Fibroblast of lung (primary cell): ENCODE measurements around the gene TMEM19. TPM values are rescaled to one million over a fixed set of nuclear protein-coding genes. Genes with fewer than 3 reads are reported as not detected.

ENCODE experiments used
- DNase-seq, 2 donors: peaks; one replicate each; pipeline versions ENCODE4 v3.0.0 to v3.0.0-alpha.2; 2010; ENCODE audit warnings: low read depth in 2 of 2
- H2AFZ ChIP-seq: 2 replicates; pipeline ENCODE4 v1.5.1; 2012; ENCODE audit warnings: low read length, control low read depth, inconsistent platforms
- H3K27ac ChIP-seq: 2 replicates; pipeline ENCODE4 v1.5.1; 2011; ENCODE audit warnings: low read length, control low read depth; ENCODE audit not compliant: insufficient read depth
- H3K27me3 ChIP-seq: 2 replicates; pipeline ENCODE4 v1.5.1; 2011; ENCODE audit warnings: mild to moderate bottlenecking, low read length; ENCODE audit not compliant: control insufficient read depth, insufficient read depth
- H3K36me3 ChIP-seq: 2 replicates; pipeline ENCODE4 v1.5.1; 2011; ENCODE audit warnings: low read length; ENCODE audit not compliant: control insufficient read depth, insufficient read depth
- H3K4me1 ChIP-seq: 2 replicates; pipeline ENCODE4 v1.5.1; 2011; ENCODE audit warnings: low read length; ENCODE audit not compliant: control insufficient read depth, insufficient read depth; ENCODE audit errors: extremely low read depth
- H3K4me2 ChIP-seq: 2 replicates; pipeline ENCODE4 v1.5.1; 2011; ENCODE audit warnings: low read length, control low read depth; ENCODE audit not compliant: insufficient read depth; ENCODE audit errors: extremely low read depth
- H3K4me3 ChIP-seq, 4 experiments: fragments of 200-600 bp in 1 of 4; sonication (generic) in 1 of 4; replicated peaks in 1 of 4; 2 replicates each; pipeline ENCODE4 v1.5.1; 2011 to 2016; ENCODE audit warnings: low read length in 4 of 4, low read depth in 3 of 4, mild to moderate bottlenecking in 3 of 4, control low read depth in 2 of 4, inconsistent platforms in 1 of 4, mixed read lengths in 1 of 4; ENCODE audit not compliant: insufficient read depth in 1 of 4; ENCODE audit errors: control extremely low read depth in 1 of 4
- H3K79me2 ChIP-seq: 2 replicates; pipeline ENCODE4 v1.5.1; 2012; ENCODE audit warnings: mild to moderate bottlenecking, low read length, inconsistent platforms; ENCODE audit not compliant: control insufficient read depth, insufficient read depth
- H3K9ac ChIP-seq: 2 replicates; pipeline ENCODE4 v1.5.1; 2011; ENCODE audit warnings: mild to moderate bottlenecking, low read length, control low read depth; ENCODE audit not compliant: insufficient read depth
- H3K9me3 ChIP-seq: 2 replicates; pipeline ENCODE4 v1.5.1; 2012; ENCODE audit warnings: low read depth, low read length; ENCODE audit not compliant: control insufficient read depth, insufficient read depth
- H4K20me1 ChIP-seq: 2 replicates; pipeline ENCODE4 v1.5.1; 2011; ENCODE audit warnings: low read length; ENCODE audit not compliant: control insufficient read depth, insufficient read depth; ENCODE audit errors: extremely low read depth
- CTCF ChIP-seq, 2 donors: IDR thresholded peaks in 1 of 2; conservative IDR thresholded peaks in 1 of 2; 1 replicate in 1 of 2; 2 replicates in 1 of 2; pipeline ENCODE4 v1.5.1; 2011 to 2012; ENCODE audit warnings: low read length in 2 of 2, control low read depth in 1 of 2, inconsistent platforms in 1 of 2, low read depth in 1 of 2, mild to moderate bottlenecking in 1 of 2
- EZH2 ChIP-seq: IDR thresholded peaks from 2 replicates; pipeline ENCODE4 v1.5.1; 2012; ENCODE audit warnings: low read length, control low read depth, mild to moderate bottlenecking; ENCODE audit errors: missing control alignments
- polyA plus RNA-seq, 2 donors: library from polyadenylated mRNA; depleted of rRNA in 1 of 2; stranded (reverse) in 1 of 2; unstranded in 1 of 2; fragments of >200 nt; gene quantifications; 2 replicates each; pipeline ENCODE4 v1.2.1, GENCODE V29; 2011 to 2012; ENCODE audit warnings: missing spikeins in 1 of 2
- total RNA-seq: library from RNA; depleted of rRNA; stranded (reverse); fragments of >200 nt; gene quantifications from 2 replicates; pipeline ENCODE4 v1.2.1, GENCODE V29; 2014

Gene TMEM19
- total and polyA plus RNA-seq, 2 donors (not counting 1 experiment from before 2014, with no cell fraction given): 19.6 to 25.1 TPM

- DNase-seq: peak in 1 of 2 donors; percentile 22
- no peaks in the 10 kb centered on the region for H4K20me1 ChIP-seq
- no peaks in the 10 kb centered on the region for H3K9me3 ChIP-seq
- no peaks in the 10 kb centered on the region for H3K79me2 ChIP-seq
- no peak overlapping the region for H2AFZ ChIP-seq
- H3K27ac ChIP-seq: no peak overlapping the region
- no peak for TF ChIP-seq CTCF (conservative IDR thresholded peaks at IDR 0.05 in 1 of 2, IDR thresholded peaks at IDR 0.05 in 1 of 2; ENCODE audit: low read depth in 1 of 2, low read length in 2 of 2)
- no peak for TF ChIP-seq EZH2
- no peak overlapping the region for H3K4me3 ChIP-seq
- H3K4me2 ChIP-seq: no peak overlapping the region
- no peaks in the 10 kb centered on the region for H3K36me3 ChIP-seq
- H3K27me3 ChIP-seq: no peaks in the 10 kb centered on the region
- peaks cover 6% of the 10 kb centered on the region for H3K4me1 ChIP-seq
- no peak overlapping the region for H3K9ac ChIP-seq
Observed at GRCh38 chr12:71708658-71709057, 22.8 kb downstream of the TMEM19 start.

DNA sequence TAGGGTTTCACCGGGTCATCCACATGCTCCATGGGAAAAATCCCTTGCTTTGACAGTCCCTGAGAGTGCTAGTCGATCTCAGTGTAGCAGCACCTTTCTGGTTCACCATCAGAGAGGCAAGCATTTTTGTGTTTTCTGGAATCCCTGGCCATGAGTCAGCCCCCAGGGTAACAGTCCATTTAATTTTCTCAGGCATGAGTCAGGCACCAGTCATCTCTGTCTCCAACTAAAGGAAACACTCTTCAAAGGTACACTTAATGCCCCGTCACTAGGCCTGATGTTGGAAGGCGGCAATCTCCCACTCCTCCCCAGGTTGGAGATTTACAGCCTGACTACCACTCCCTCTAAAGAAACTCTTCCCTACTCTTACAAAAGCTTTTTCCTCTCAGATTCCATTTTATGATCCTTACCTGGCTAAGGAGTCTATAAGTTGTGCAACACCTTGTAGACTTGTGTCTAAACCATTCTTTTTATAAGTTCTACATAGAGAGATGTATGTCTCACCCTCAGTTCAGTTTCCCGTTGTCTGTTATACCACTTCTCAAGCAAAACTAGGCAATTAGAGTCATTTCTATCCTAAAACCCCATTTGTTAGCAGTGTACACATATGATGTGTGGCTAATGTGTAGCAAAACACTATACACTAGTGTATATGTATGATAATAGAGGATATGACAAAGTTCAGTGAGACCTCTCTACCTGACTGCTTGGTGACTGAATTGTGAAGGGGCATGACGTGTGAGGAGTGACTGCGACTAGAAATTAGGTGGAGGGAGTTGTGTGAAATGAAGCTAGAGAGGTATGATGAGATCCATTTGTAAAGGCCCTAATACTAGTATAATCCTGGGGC, 24.6 kb downstream of the TMEM19 start:
- no peak for TF ChIP-seq EZH2
- no peak for TF ChIP-seq CTCF (conservative IDR thresholded peaks at IDR 0.05 in 1 of 2, IDR thresholded peaks at IDR 0.05 in 1 of 2; ENCODE audit: low read depth in 1 of 2, low read length in 2 of 2)
- no peak overlapping the region for H3K4me2 ChIP-seq
- H3K4me3 ChIP-seq: no peak overlapping the region
- H4K20me1 ChIP-seq: no peaks in the 10 kb centered on the region
- H3K36me3 ChIP-seq: no peaks in the 10 kb centered on the region
- H3K79me2 ChIP-seq: no peaks in the 10 kb centered on the region
- H3K9ac ChIP-seq: no peak overlapping the region
- H3K27ac ChIP-seq: no peak overlapping the region
- H3K4me1 ChIP-seq: peaks cover 6% of the 10 kb centered on the region
- no peaks in the 10 kb centered on the region for H3K9me3 ChIP-seq
- peak; percentile 59 to 93 for DNase-seq
- H3K27me3 ChIP-seq: no peaks in the 10 kb centered on the region
- no peak overlapping the region for H2AFZ ChIP-seq

- Histone ChIP-seq H3K36me3 (no peaks in the 10 kb centered on the region), H3K4me2 (no peak overlapping the region), H4K20me1 (no peaks in the 10 kb centered on the region), H3K79me2 (no peaks in the 10 kb centered on the region), H3K9ac (no peak overlapping the region), H2AFZ (no peak overlapping the region), H3K27ac (no peak overlapping the region), H3K27me3 (no peaks in the 10 kb centered on the region), H3K9me3 (no peaks in the 10 kb centered on the region), H3K4me1 (no peaks in the 10 kb centered on the region), H3K4me3 (no peak overlapping the region)
- TF ChIP-seq EZH2 (no peak), CTCF (conservative IDR thresholded peaks at IDR 0.05 in 1 of 2, IDR thresholded peaks at IDR 0.05 in 1 of 2; ENCODE audit: low read depth in 1 of 2, low read length in 2 of 2) (no peak)
- no peak for DNase-seq
Observed at GRCh38 chr12:71718611-71719010, 32.7 kb downstream of the TMEM19 start.
